ENCODE data around the gene SDK1.

The SDK1 gene

DNA sequence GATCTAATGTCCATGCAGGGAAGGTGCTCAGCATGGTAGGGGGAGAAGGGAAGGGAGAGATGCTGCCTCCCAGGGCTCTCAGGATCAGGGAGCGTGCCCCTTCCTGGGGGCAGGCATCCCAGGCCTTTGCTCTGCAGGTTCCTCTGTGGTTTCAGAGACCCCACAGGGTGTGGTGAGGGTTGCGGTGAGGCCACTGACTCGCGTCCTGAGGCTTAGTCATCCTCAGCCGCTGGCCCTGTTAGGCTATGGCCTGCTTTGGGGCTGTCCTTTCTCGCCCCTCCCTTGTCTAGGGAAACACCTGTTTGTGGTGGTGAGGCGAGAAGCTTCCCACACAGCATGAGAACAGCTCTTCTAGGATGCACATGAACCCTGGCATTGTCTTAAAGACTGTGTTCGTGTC lies 822.8 kb downstream of the SDK1 start:
- DNase-seq (ENCODE audit: low spot score), result no peak
- Histone ChIP-seq H3K4me3 (no peak overlapping the region), H3K27ac (no peak overlapping the region)
- TF ChIP-seq, protein P1, sequence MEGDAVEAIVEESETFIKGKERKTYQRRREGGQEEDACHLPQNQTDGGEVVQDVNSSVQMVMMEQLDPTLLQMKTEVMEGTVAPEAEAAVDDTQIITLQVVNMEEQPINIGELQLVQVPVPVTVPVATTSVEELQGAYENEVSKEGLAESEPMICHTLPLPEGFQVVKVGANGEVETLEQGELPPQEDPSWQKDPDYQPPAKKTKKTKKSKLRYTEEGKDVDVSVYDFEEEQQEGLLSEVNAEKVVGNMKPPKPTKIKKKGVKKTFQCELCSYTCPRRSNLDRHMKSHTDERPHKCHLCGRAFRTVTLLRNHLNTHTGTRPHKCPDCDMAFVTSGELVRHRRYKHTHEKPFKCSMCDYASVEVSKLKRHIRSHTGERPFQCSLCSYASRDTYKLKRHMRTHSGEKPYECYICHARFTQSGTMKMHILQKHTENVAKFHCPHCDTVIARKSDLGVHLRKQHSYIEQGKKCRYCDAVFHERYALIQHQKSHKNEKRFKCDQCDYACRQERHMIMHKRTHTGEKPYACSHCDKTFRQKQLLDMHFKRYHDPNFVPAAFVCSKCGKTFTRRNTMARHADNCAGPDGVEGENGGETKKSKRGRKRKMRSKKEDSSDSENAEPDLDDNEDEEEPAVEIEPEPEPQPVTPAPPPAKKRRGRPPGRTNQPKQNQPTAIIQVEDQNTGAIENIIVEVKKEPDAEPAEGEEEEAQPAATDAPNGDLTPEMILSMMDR (IDR thresholded peaks at IDR 0.05), result no peak

DNA sequence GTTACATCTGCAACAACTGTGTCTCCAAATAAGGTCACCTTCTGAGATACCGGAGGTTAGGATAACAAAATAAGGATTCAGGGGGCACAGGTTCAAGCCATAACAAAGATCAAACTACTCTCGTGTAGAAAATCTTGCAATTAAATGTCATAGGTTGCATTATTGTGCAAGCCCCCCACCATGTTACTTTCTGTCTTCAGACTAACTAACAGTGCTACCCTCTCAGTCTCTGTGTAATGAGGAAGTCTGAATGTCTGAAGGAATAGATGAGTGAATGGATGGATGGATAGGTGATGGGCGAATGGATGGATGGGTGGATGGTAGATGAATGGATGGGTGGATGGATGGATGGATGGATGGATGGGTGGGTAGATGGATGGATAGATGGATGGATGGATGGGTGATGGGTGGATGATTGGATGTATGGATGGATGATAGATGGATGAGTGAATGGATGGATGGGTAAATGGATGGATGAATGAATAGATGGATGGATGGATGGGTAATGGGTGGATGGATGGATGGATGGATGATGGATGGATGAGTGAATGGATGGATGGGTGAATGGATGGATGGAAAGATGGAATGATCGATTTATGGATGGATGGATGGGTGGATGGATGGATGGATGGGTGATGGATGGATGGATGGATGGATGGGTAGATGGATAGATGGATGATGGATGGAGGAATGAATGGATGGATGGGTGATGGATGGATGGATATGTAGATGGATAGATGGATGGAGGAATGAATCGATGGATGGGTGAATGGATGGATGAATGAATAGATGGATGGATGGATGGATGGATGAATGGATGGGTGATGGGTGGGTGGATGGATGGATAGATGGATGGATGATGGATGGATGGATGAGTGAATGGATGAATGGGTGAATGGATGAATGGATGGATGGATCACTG lies 823.8 kb downstream of the SDK1 start:
- Histone ChIP-seq H3K27ac (no peak overlapping the region), H3K4me3 (no peak overlapping the region)
- TF ChIP-seq, protein P1 (IDR thresholded peaks at IDR 0.05), result no peak
- no peak for DNase-seq (ENCODE audit: low spot score)

DNA sequence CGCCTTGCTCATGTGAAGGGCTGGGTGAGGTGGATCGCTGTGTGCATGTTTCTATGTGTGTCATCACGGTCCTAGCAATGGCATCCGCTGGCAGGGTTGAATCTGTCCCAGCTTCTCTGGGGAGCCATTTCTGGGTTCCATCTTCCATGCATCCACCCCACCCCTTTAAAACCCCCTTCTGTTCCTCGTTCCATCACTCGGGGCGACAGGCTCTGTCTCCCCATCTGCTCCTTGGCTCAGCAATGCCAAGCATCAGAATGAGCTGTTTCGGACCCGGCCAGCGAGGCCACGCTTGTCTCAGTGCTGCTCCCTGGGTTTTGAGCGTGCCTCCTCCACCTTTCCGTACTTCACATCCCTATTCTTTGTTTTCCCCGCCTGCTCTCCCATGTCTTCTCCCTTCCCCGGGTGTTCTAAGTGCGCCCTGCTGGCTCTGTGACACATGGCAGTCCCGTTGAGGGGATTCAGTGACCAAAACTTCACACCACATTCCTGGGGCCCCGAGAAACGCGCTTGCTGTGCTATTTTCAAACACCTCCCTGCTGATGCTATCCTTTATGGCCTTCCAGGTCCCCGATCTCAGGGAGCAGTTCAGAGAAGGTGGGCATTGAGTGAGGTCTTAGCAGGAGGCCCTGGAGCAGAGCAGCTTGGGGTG lies 827.0 kb downstream of the SDK1 start:
- Histone ChIP-seq H3K4me3 (no peak overlapping the region), H3K27ac (no peak overlapping the region)
- TF ChIP-seq, protein P1 (IDR thresholded peaks at IDR 0.05), result no peak
- DNase-seq (ENCODE audit: low spot score), result no peak

DNA sequence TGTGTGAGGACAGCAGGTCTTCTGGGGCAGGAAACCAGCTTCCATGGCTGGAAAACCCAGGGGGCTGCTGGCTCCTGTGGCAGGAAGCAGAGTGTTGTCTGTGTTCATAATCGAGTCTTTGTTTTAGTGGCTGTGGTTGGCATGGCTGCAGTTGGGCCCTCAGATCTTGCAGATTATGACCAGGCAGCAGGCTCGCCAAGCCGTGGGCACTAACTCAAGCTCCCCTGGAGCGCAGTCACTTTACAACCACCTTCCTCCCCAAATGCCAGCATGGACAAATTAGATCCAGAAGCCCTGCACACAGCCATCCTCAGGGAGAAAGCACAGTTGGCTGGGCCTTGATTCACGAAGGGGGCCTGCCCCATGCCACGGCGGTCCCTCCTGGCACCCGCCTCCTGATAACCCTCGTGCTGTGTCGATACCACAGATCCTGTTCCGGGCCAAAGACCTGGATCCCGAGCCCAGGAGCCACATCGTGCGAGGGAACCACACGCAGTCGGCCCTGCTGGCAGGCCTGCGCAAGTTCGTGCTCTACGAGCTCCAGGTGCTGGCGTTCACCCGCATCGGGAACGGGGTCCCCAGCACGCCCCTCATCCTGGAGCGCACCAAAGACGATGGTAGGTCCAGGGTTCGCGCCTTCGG lies 828.5 kb downstream of the SDK1 start:
- no peak overlapping the region for H3K27ac ChIP-seq
- H3K4me3 ChIP-seq, result no peak overlapping the region
- no peak for DNase-seq (ENCODE audit: low spot score)
- TF ChIP-seq, protein P1 (IDR thresholded peaks at IDR 0.05), result no peak

DNA sequence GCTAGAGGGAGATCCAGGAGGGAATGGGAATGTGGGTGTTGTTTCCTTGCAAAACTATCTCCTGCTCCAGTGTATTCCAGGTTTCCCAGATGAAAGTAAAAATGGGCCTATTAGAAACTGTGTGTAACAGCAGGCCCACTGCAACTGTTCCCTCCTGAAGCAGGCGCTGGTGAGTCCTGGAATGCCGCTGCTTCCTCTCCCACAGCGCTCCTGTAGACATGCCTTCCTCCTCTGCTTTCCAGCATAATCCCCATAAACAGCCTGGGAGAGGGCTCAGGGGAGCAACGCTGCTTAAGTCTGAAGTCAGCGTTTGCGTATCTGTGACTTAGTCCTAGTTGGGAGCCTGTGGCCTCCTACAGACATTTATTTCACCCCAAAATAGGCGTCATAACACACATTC lies 830.0 kb downstream of the SDK1 start:
- TF ChIP-seq, protein P1 (IDR thresholded peaks at IDR 0.05), result no peak
- H3K4me3 ChIP-seq, result no peak overlapping the region
- no peak overlapping the region for H3K27ac ChIP-seq
- DNase-seq (ENCODE audit: low spot score), result no peak

DNA sequence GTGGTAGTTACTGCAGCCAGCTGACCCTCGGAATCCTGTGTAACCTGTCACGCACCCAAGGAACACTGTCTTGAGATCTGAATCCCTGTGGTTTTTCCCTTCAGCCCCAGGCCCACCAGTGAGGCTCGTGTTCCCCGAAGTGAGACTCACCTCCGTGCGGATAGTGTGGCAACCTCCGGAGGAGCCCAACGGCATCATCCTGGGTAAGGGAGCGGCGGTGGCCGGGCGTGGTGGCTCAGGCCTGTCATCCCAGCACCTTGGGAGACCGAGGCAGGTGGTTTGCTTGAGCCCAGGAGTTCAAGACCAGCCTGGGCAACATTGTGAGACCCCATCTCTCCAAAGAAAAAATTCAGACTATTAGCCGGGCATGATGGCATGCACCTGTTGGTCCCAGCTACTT lies 831.2 kb downstream of the SDK1 start:
- TF ChIP-seq, protein P1 (IDR thresholded peaks at IDR 0.05), result no peak
- no peak overlapping the region for H3K27ac ChIP-seq
- H3K4me3 ChIP-seq, result no peak overlapping the region
- DNase-seq (ENCODE audit: low spot score), result no peak
